GM12878 (cell line): ENCODE data around the gene KIFAP3. TPM values are rescaled to one million over a fixed set of nuclear protein-coding genes. Genes with fewer than 3 reads are reported as not detected.

Source experiments
- ATAC-seq: fragments of 200-7000 bp; cut with Tn5 transposase; 3 replicates; pipeline ENCODE4 v1.9.1; 2020; ENCODE audit warnings: mild to moderate bottlenecking, moderate library complexity
- BruUV-seq: library from RNA; stranded (reverse); fragments of 400-500 nt; replicated peaks from 2 replicates; lab custom pipeline; 2021; lab: Mats Ljungman, UMichigan
- CTCF ChIA-PET: fragments of 300-600 bp; sonication (Branson Sonifier 250); formaldehyde crosslinking; extraction: SDS; loops from one replicate; lab custom pipeline; 2021; ENCODE audit warnings: inconsistent platforms; lab: Yijun Ruan, JAX
- POLR2A ChIA-PET: fragments of 350-600 bp; formaldehyde crosslinking; extraction: SDS; loops from one replicate; lab custom pipeline; 2021; ENCODE audit warnings: inconsistent platforms; lab: Charles Lee
- RAD21 ChIA-PET: fragments of 300-600 bp; sonication (Branson Sonifier 250); formaldehyde crosslinking; loops from one replicate; lab custom pipeline; 2023; ENCODE audit warnings: antibody characterized with exemption; ENCODE audit not compliant: unreplicated experiment; lab: Charles Lee
- SMC1A ChIA-PET: fragments of 300-600 bp; sonication (Branson Sonifier 250); formaldehyde crosslinking; loops from one replicate; lab custom pipeline; 2023; ENCODE audit not compliant: unreplicated experiment, uncharacterized antibody; lab: Charles Lee
- DNase-seq: peaks from one replicate; pipeline ENCODE4 v3.0.0-alpha.2; 2011; ENCODE audit warnings: low read depth, low spot score
- FAIRE-seq: peaks from 3 replicates; lab custom pipeline; 2011; peaks lifted over from hg19 to GRCh38; lab: Jason Lieb, UNC
- H2AFZ ChIP-seq: 2 replicates; pipeline ENCODE4 v1.6.0; 2011; ENCODE audit warnings: low read depth, low read length, control low read depth; ENCODE audit not compliant: control insufficient read depth
- H3K27ac ChIP-seq: 2 replicates; pipeline ENCODE4 v1.5.1; 2011; ENCODE audit warnings: control low read depth; ENCODE audit not compliant: control insufficient read depth, insufficient read depth
- H3K27me3 ChIP-seq, 2 experiments: replicated peaks in 1 of 2; 2 replicates each; pipeline versions ENCODE4 v1.6.0 to v1.6.1; 2011; ENCODE audit warnings: low read length in 1 of 2; ENCODE audit not compliant: control insufficient read depth in 2 of 2, insufficient read depth in 2 of 2
- H3K36me3 ChIP-seq, 2 experiments: 2 replicates each; pipeline ENCODE4 v1.5.1; 2011; ENCODE audit warnings: low read length in 1 of 2; ENCODE audit not compliant: control insufficient read depth in 2 of 2, insufficient read depth in 2 of 2
- H3K4me1 ChIP-seq: 2 replicates; pipeline ENCODE4 v1.6.1; 2011; ENCODE audit warnings: mild to moderate bottlenecking, low read length, moderate library complexity, mixed read lengths; ENCODE audit not compliant: control insufficient read depth, insufficient read depth
- H3K4me2 ChIP-seq: 2 replicates; pipeline ENCODE4 v1.6.0; 2011; ENCODE audit warnings: control low read depth; ENCODE audit not compliant: control insufficient read depth, insufficient read depth
- H3K4me3 ChIP-seq: fragments of 200-600 bp; sonication (generic); 2 replicates; pipeline ENCODE4 v1.5.1; 2016
- H3K79me2 ChIP-seq: 2 replicates; pipeline ENCODE4 v1.6.0; 2011; ENCODE audit warnings: low read length; ENCODE audit not compliant: control insufficient read depth, insufficient read depth
- H3K9ac ChIP-seq: 2 replicates; pipeline ENCODE4 v1.8.0; 2011; ENCODE audit warnings: low read length, control low read depth, mixed read lengths; ENCODE audit not compliant: control insufficient read depth, insufficient read depth
- H3K9me3 ChIP-seq: replicated peaks from 3 replicates; pipeline ENCODE4 v1.5.1; 2011; ENCODE audit warnings: mild to moderate bottlenecking, low read length; ENCODE audit not compliant: control insufficient read depth, insufficient read depth
- H4K20me1 ChIP-seq: 2 replicates; pipeline ENCODE4 v1.6.0; 2011; ENCODE audit not compliant: control insufficient read depth, insufficient read depth
- ATF3 ChIP-seq: IDR thresholded peaks from 2 replicates; pipeline ENCODE4 v1.6.1; 2011; ENCODE audit warnings: low read depth, mild to moderate bottlenecking, low read length, moderate library complexity, borderline replicate concordance; ENCODE audit errors: extremely low read depth
- BCL11A ChIP-seq: IDR thresholded peaks from 2 replicates; pipeline ENCODE4 v1.6.1; 2011; ENCODE audit warnings: low read depth, low read length
- BHLHE40 ChIP-seq, 2 experiments: fragments of 450-650 bp in 1 of 2; IDR thresholded peaks; 2 replicates each; pipeline ENCODE4 v1.6.1; 2011 to 2017; ENCODE audit warnings: low read depth in 2 of 2, borderline replicate concordance in 1 of 2, improper control_type of control experiment in 1 of 2, low read length in 1 of 2, mild to moderate bottlenecking in 1 of 2
- BRCA1 ChIP-seq: IDR thresholded peaks from 2 replicates; pipeline ENCODE4 v1.6.1; 2011; ENCODE audit warnings: low read depth, low read length, improper control_type of control experiment
- GATAD2B ChIP-seq: fragments of 450-650 bp; conservative IDR thresholded peaks from 2 replicates; pipeline ENCODE4 v1.6.1; 2017; ENCODE audit warnings: low read depth, mild to moderate bottlenecking, moderate library complexity
- KDM1A ChIP-seq: fragments of 200-600 bp; sonication (generic); IDR thresholded peaks from 2 replicates; pipeline ENCODE4 v1.6.1; 2016; ENCODE audit warnings: borderline replicate concordance
- MEF2A ChIP-seq: IDR thresholded peaks from 2 replicates; pipeline ENCODE4 v1.6.1; 2011; ENCODE audit warnings: low read depth, mild to moderate bottlenecking, low read length, moderate library complexity; ENCODE audit not compliant: insufficient read depth
- RAD21 ChIP-seq: IDR thresholded peaks from 2 replicates; pipeline ENCODE4 v1.6.1; 2011; ENCODE audit warnings: mild to moderate bottlenecking, low read depth, low read length, moderate library complexity; ENCODE audit not compliant: insufficient read depth
- RAD51 ChIP-seq: fragments of 450-650 bp; IDR thresholded peaks from 2 replicates; pipeline ENCODE4 v1.6.1; 2016; ENCODE audit warnings: moderate library complexity, mild to moderate bottlenecking, inconsistent platforms
- STAT3 ChIP-seq: IDR thresholded peaks from 2 replicates; pipeline ENCODE4 v1.6.1; 2011; ENCODE audit warnings: low read depth, low read length, improper control_type of control experiment
- TCF7 ChIP-seq: IDR thresholded peaks from 2 replicates; pipeline ENCODE4 v1.6.1; 2014; ENCODE audit warnings: antibody characterized with exemption, borderline replicate concordance
- USF1 ChIP-seq: IDR thresholded peaks from 2 replicates; pipeline ENCODE4 v1.6.1; 2011; ENCODE audit warnings: borderline replicate concordance, low read depth, mild to moderate bottlenecking, moderate library complexity, mixed read lengths, low read length; ENCODE audit not compliant: insufficient read depth; ENCODE audit errors: extremely low read length
- USF2 ChIP-seq: IDR thresholded peaks from 2 replicates; pipeline ENCODE4 v1.6.1; 2011; ENCODE audit warnings: low read depth, low read length, improper control_type of control experiment, borderline replicate concordance
- YBX1 ChIP-seq: fragments of 450-650 bp; IDR thresholded peaks from 2 replicates; pipeline ENCODE4 v1.6.1; 2016; ENCODE audit warnings: antibody characterized with exemption
- ZBTB33 ChIP-seq: fragments of 450-650 bp; IDR thresholded peaks from 2 replicates; pipeline ENCODE4 v1.6.1; 2017; ENCODE audit warnings: mild to moderate bottlenecking
- WGBS: methylation state at CpG from one replicate; pipeline ENCODE4 v1.1.6; 2016; ENCODE audit warnings: low lambda C conversion rate; ENCODE audit not compliant: insufficient replicate concordance, insufficient coverage; ENCODE audit errors: missing lambda C conversion rate; 5-methylcytosine and 5-hydroxymethylcytosine counted together
- in situ Hi-C: fragments of 300-500 bp; cut with MboI; formaldehyde crosslinking; loops from 9 replicates; pipeline ENCODE4 v1.14.3; 2018; ENCODE audit warnings: mixed read lengths
- intact Hi-C: fragments of 100-400 bp; cut with micrococcal nuclease; formaldehyde crosslinking; loops from one replicate; pipeline ENCODE4 v1.14.2; 2022; ENCODE audit not compliant: unreplicated experiment
- polyA plus RNA-seq, 11 experiments: library from polyadenylated mRNA; depleted of rRNA in 4 of 11; unstranded in 6 of 11; stranded (reverse) in 5 of 11; fragments of >200 nt; fragmentation: Nextera tagmentation in 4 of 11; fragmentation: Illumina TruSeq in 1 of 11; extraction: Ambion mirVana in 4 of 11; extraction: Trizol in 1 of 11; gene quantifications; 1 replicate in 1 of 11; 2 replicates in 10 of 11; pipeline versions ENCODE4 v1.2.1 to v1.2.3, GENCODE V29; 2011 to 2016; ENCODE audit warnings: inconsistent platforms in 2 of 11, missing spikeins in 2 of 11, low read depth in 1 of 11
- total RNA-seq, 4 experiments: library from RNA; depleted of rRNA in 3 of 4; stranded (reverse); fragments of >200 nt in 3 of 4; fragmentation: Illumina TruSeq in 1 of 4; extraction: Trizol in 1 of 4; gene quantifications; 2 replicates each; pipeline versions ENCODE4 v1.2.1 to v1.2.3, GENCODE V29; 2013 to 2021

The KIFAP3 gene
- total and polyA plus RNA-seq, 10 of the 15 experiments (the other 5 are each of a cell fraction or from before 2014, with no cell fraction given), result 13.7 to 100 (median 18.9) TPM

GRCh38 chr1:170077926-170078325, 3.4 kb upstream of the KIFAP3 start:
- TF ChIP-seq KDM1A (no peak), MEF2A (no peak), BHLHE40 (IDR thresholded peaks at IDR 0.05; ENCODE audit: borderline replicate concordance in 1 of 2, low read depth in 2 of 2, low read length in 1 of 2) (no peak), USF2 (no peak), RAD51 (no peak), TCF7 (no peak), USF1 (no peak), BCL11A (no peak), BRCA1 (no peak), ATF3 (no peak), ZBTB33 (no peak), YBX1 (no peak), GATAD2B (no peak), STAT3 (no peak), RAD21 (no peak)
- TF ChIP-seq, all 136 proteins: peak for 0
- Histone ChIP-seq H3K27me3 (no peaks in the 10 kb centered on the region), H3K4me3 (no peak overlapping the region), H3K79me2 (peaks cover 14% of the 10 kb centered on the region), H3K27ac (no peak overlapping the region), H3K36me3 (no peaks in the 10 kb centered on the region), H2AFZ (no peak overlapping the region), H4K20me1 (no peaks in the 10 kb centered on the region), H3K4me2 (no peak overlapping the region), H3K4me1 (no peaks in the 10 kb centered on the region), H3K9me3 (peaks cover 2% of the 10 kb centered on the region; the same call in 1 of the 3 replicates), H3K9ac (no peak overlapping the region)
- FAIRE-seq, result no peak
- no peak for DNase-seq
- SMC1A ChIA-PET, result no interaction called here
- POLR2A ChIA-PET, result no interaction called here
- RAD21 ChIA-PET, result interaction anchor here (0.7 kb wide), 1 partner anchor 411 kb away, joined by 3 read pairs; no protein-coding TSS in a partner anchor
- no peak for ATAC-seq
- in situ Hi-C loops, result loop anchor here (10.0 kb wide), 1 partner anchor 457 kb away; the partner anchor contains the start of gene GORAB
- CTCF ChIA-PET, result interaction anchor here (0.8 kb wide), 1 partner anchor 149 kb away, joined by 4 read pairs; no protein-coding TSS in a partner anchor
- WGBS, result 0% methylated on average over 1 of the region's 1 CpG
- intact Hi-C loops, result loop anchor here (10.0 kb wide), 1 partner anchor 1407 kb away; the partner anchor contains the start of gene PRRC2C
- BruUV-seq, result no TSS peak
